ENCODE results near the gene ARID2.

ARID2 gene

DNA sequence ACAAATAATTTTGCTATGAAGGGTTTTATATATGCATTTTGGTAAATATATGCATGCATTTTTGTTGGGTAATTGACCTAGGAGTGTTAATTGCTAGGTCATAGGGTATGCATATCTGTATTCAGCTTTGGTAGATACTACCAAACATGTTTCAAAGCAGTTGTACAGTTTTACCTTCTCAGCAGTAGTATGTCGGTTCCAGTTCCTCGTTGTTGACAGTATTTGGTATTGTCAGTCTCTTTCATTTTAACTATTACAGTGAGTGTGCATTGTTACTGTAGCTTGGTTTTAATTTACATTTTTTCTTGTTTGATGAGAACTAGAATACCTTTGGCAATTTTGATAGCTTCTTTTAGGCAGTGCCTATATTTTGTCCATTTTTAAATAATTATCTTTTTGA, 98.9 kb downstream of the ARID2 start:
- Histone ChIP-seq H3K9me3 (ENCODE audit: low read length) (no peaks in the 10 kb centered on the region), H3K9ac (ENCODE audit: low read length) (no peak overlapping the region), H3K4me1 (ENCODE audit: insufficient read depth, low read length) (no peaks in the 10 kb centered on the region), H3K27me3 (ENCODE audit: control insufficient read depth in 1 of 2, insufficient read depth in 2 of 2, low read length in 2 of 2) (no peaks in the 10 kb centered on the region), H3K27ac (ENCODE audit: low read depth, low read length) (no peak overlapping the region), H3K4me3 (ENCODE audit: low read depth in 1 of 2, low read length in 2 of 2) (no peak overlapping the region), H3K36me3 (ENCODE audit: insufficient read depth, low read length) (peaks cover 5% of the 10 kb centered on the region)

DNA sequence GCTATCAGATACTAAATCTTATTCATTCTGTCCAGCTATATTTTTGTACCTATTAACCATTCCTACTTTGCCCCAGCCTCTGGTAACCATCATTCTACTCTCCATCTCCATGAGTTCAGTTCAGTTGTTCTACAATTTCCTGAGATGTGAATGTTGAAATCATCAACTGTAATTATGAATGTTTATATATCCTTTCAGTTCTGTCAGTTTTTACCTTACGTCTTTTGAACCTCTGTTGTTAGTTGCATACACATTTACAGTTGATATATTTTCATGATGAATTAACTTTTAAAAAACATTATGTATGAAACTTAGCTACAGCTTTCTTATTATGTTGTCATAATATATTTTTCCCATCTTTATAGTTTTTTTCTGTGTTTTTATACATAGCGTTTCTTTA, 102.1 kb downstream of the ARID2 start:
- Histone ChIP-seq H3K36me3 (ENCODE audit: insufficient read depth, low read length) (no peaks in the 10 kb centered on the region), H3K9me3 (ENCODE audit: low read length) (no peaks in the 10 kb centered on the region), H3K4me3 (ENCODE audit: low read depth in 1 of 2, low read length in 2 of 2) (no peak overlapping the region), H3K9ac (ENCODE audit: low read length) (no peak overlapping the region), H3K27ac (ENCODE audit: low read depth, low read length) (no peak overlapping the region), H3K27me3 (ENCODE audit: control insufficient read depth in 1 of 2, insufficient read depth in 2 of 2, low read length in 2 of 2) (no peaks in the 10 kb centered on the region), H3K4me1 (ENCODE audit: insufficient read depth, low read length) (no peaks in the 10 kb centered on the region)

- Histone ChIP-seq H3K4me1 (ENCODE audit: insufficient read depth, low read length) (no peaks in the 10 kb centered on the region), H3K36me3 (ENCODE audit: insufficient read depth, low read length) (peaks cover 5% of the 10 kb centered on the region), H3K9me3 (ENCODE audit: low read length) (no peaks in the 10 kb centered on the region), H3K27ac (ENCODE audit: low read depth, low read length) (no peak overlapping the region), H3K4me3 (ENCODE audit: low read depth in 1 of 2, low read length in 2 of 2) (no peak overlapping the region), H3K9ac (ENCODE audit: low read length) (no peak overlapping the region), H3K27me3 (ENCODE audit: control insufficient read depth in 1 of 2, insufficient read depth in 2 of 2, low read length in 2 of 2) (no peaks in the 10 kb centered on the region)
Measured at GRCh38 chr12:45833401-45833800, 103.9 kb downstream of the ARID2 start.

DNA sequence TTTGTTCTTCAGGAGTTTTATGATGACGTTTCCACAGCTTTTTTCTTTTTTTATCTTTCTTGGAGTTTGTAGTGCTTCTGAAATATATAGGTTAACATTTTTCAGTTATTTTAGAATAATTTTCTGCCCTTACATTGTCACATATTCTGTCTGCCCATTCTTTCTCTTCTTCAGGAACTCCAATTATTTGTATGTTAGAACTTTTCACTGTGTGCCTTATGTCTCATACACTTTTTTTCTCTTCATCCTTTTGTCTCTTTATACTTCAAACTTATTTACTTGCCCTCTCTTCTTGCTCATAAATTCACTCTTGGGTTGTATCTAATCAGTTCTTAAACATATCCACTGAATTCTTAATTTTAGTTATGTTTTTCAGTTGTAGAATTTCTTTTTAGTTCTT, 105.3 kb downstream of the ARID2 start:
- Histone ChIP-seq H3K36me3 (ENCODE audit: insufficient read depth, low read length) (peaks cover 12% of the 10 kb centered on the region), H3K4me3 (ENCODE audit: low read depth in 1 of 2, low read length in 2 of 2) (no peak overlapping the region), H3K9me3 (ENCODE audit: low read length) (no peaks in the 10 kb centered on the region), H3K4me1 (ENCODE audit: insufficient read depth, low read length) (no peaks in the 10 kb centered on the region), H3K27ac (ENCODE audit: low read depth, low read length) (no peak overlapping the region), H3K9ac (ENCODE audit: low read length) (no peak overlapping the region), H3K27me3 (ENCODE audit: control insufficient read depth in 1 of 2, insufficient read depth in 2 of 2, low read length in 2 of 2) (no peaks in the 10 kb centered on the region)

DNA sequence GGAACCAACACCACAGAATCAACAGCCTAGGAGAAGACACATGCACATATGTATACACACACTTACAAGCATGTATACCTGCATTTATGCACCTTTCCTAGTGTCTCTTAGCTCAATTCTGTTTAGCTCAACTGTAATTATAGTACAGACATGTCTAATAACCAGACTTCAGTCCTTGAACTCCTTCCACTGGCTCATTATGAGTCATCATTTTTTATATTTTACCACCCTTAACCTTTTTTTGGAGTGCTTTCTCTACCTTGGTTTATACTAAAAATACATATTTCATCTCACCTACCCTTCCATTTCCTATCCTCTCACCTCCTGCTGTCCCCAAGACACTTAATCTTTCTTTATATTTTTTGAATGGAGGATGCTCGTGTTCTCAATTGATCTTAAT, 110.4 kb downstream of the ARID2 start:
- peaks cover 24% of the 10 kb centered on the region for H3K36me3 ChIP-seq (ENCODE audit: insufficient read depth, low read length)
- no peak overlapping the region for H3K9ac ChIP-seq (ENCODE audit: low read length)
- no peaks in the 10 kb centered on the region for H3K27me3 ChIP-seq (ENCODE audit: control insufficient read depth in 1 of 2, insufficient read depth in 2 of 2, low read length in 2 of 2)
- no peak overlapping the region for H3K4me3 ChIP-seq (ENCODE audit: low read depth in 1 of 2, low read length in 2 of 2)
- no peaks in the 10 kb centered on the region for H3K9me3 ChIP-seq (ENCODE audit: low read length)
- no peak overlapping the region for H3K27ac ChIP-seq (ENCODE audit: low read depth, low read length)
- no peaks in the 10 kb centered on the region for H3K4me1 ChIP-seq (ENCODE audit: insufficient read depth, low read length)

GRCh38 chr12:45849289-45849688, 119.8 kb downstream of the ARID2 start:
- Histone ChIP-seq H3K36me3 (ENCODE audit: insufficient read depth, low read length) (peaks cover 23% of the 10 kb centered on the region), H3K27me3 (ENCODE audit: control insufficient read depth in 1 of 2, insufficient read depth in 2 of 2, low read length in 2 of 2) (no peaks in the 10 kb centered on the region), H3K9ac (ENCODE audit: low read length) (no peak overlapping the region)

DNA sequence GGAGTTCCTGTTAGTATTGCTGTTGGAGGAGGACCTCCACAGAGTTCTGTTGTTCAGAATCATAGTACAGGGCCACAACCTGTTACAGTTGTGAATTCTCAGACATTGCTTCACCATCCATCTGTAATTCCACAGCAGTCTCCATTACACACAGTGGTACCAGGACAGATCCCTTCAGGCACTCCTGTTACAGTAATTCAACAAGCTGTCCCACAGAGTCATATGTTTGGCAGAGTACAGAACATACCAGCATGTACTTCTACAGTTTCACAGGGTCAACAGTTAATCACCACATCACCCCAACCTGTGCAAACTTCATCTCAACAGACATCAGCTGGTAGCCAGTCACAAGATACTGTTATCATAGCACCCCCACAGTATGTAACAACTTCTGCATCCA, 120.8 kb downstream of the ARID2 start:
- Histone ChIP-seq H3K9ac (ENCODE audit: low read length) (no peak overlapping the region), H3K36me3 (ENCODE audit: insufficient read depth, low read length) (peaks cover 23% of the 10 kb centered on the region), H3K4me3 (ENCODE audit: low read depth in 1 of 2, low read length in 2 of 2) (no peak overlapping the region), H3K9me3 (ENCODE audit: low read length) (no peaks in the 10 kb centered on the region), H3K27ac (ENCODE audit: low read depth, low read length) (no peak overlapping the region), H3K4me1 (ENCODE audit: insufficient read depth, low read length) (no peaks in the 10 kb centered on the region), H3K27me3 (ENCODE audit: control insufficient read depth in 1 of 2, insufficient read depth in 2 of 2, low read length in 2 of 2) (no peaks in the 10 kb centered on the region)

More at GRCh38 chr12:45849289-45849688, 119.8 kb downstream of the ARID2 start:
- Histone ChIP-seq H3K9me3 (ENCODE audit: low read length) (no peaks in the 10 kb centered on the region), H3K4me3 (ENCODE audit: low read depth in 1 of 2, low read length in 2 of 2) (no peak overlapping the region), H3K4me1 (ENCODE audit: insufficient read depth, low read length) (no peaks in the 10 kb centered on the region), H3K27ac (ENCODE audit: low read depth, low read length) (no peak overlapping the region)

GRCh38 chr12:45852508-45852907, 123.0 kb downstream of the ARID2 start:
- no peak overlapping the region for H3K27ac ChIP-seq (ENCODE audit: low read depth, low read length)
- no peaks in the 10 kb centered on the region for H3K9me3 ChIP-seq (ENCODE audit: low read length)
- peaks cover 23% of the 10 kb centered on the region for H3K36me3 ChIP-seq (ENCODE audit: insufficient read depth, low read length)
- no peak overlapping the region for H3K9ac ChIP-seq (ENCODE audit: low read length)
- peaks cover 4% of the 10 kb centered on the region for H3K4me1 ChIP-seq (ENCODE audit: insufficient read depth, low read length)
- H3K4me3 ChIP-seq (ENCODE audit: low read depth in 1 of 2, low read length in 2 of 2) = no peak overlapping the region
- no peaks in the 10 kb centered on the region for H3K27me3 ChIP-seq (ENCODE audit: control insufficient read depth in 1 of 2, insufficient read depth in 2 of 2, low read length in 2 of 2)

DNA sequence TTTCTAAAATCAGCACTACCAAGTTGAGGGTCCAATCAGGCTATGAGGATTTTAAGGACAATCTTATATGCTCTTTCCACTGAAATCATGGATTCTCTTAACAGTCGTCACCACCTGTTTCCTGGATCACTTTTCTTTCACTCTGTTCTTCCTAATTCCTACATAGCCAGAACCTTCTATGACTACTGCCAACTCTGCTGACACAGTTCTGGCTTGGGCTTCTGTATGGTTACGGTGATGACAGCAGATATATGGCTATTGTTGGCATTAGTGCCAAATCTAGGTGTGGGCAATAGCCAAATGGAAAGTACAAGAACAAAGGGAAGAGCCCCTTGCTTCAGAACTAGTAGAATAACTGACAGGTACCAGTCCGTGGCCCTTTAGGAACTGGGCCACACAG, 124.0 kb downstream of the ARID2 start:
- no peak overlapping the region for H3K27ac ChIP-seq (ENCODE audit: low read depth, low read length)
- peaks cover 23% of the 10 kb centered on the region for H3K36me3 ChIP-seq (ENCODE audit: insufficient read depth, low read length)
- no peak overlapping the region for H3K4me3 ChIP-seq (ENCODE audit: low read depth in 1 of 2, low read length in 2 of 2)
- peaks cover 4% of the 10 kb centered on the region for H3K4me1 ChIP-seq (ENCODE audit: insufficient read depth, low read length)
- H3K9ac ChIP-seq (ENCODE audit: low read length) = no peak overlapping the region
- H3K9me3 ChIP-seq (ENCODE audit: low read length) = no peaks in the 10 kb centered on the region
- no peaks in the 10 kb centered on the region for H3K27me3 ChIP-seq (ENCODE audit: control insufficient read depth in 1 of 2, insufficient read depth in 2 of 2, low read length in 2 of 2)

- Histone ChIP-seq H3K9me3 (ENCODE audit: low read length) (no peaks in the 10 kb centered on the region), H3K27me3 (ENCODE audit: control insufficient read depth in 1 of 2, insufficient read depth in 2 of 2, low read length in 2 of 2) (no peaks in the 10 kb centered on the region), H3K4me3 (ENCODE audit: low read depth in 1 of 2, low read length in 2 of 2) (no peak overlapping the region), H3K27ac (ENCODE audit: low read depth, low read length) (no peak overlapping the region), H3K9ac (ENCODE audit: low read length) (no peak overlapping the region), H3K36me3 (ENCODE audit: insufficient read depth, low read length) (peaks cover 4% of the 10 kb centered on the region), H3K4me1 (ENCODE audit: insufficient read depth, low read length) (peaks cover 7% of the 10 kb centered on the region)
Measured at GRCh38 chr12:45863332-45863731, 133.8 kb downstream of the ARID2 start.

- Histone ChIP-seq H3K9ac (ENCODE audit: low read length) (no peak overlapping the region), H3K9me3 (ENCODE audit: low read length) (no peaks in the 10 kb centered on the region), H3K36me3 (ENCODE audit: insufficient read depth, low read length) (peaks cover 4% of the 10 kb centered on the region), H3K27ac (ENCODE audit: low read depth, low read length) (no peak overlapping the region), H3K27me3 (ENCODE audit: control insufficient read depth in 1 of 2, insufficient read depth in 2 of 2, low read length in 2 of 2) (no peaks in the 10 kb centered on the region), H3K4me1 (ENCODE audit: insufficient read depth, low read length) (peaks cover 7% of the 10 kb centered on the region), H3K4me3 (ENCODE audit: low read depth in 1 of 2, low read length in 2 of 2) (no peak overlapping the region)
Measured at GRCh38 chr12:45866299-45866698, 136.8 kb downstream of the ARID2 start.

DNA sequence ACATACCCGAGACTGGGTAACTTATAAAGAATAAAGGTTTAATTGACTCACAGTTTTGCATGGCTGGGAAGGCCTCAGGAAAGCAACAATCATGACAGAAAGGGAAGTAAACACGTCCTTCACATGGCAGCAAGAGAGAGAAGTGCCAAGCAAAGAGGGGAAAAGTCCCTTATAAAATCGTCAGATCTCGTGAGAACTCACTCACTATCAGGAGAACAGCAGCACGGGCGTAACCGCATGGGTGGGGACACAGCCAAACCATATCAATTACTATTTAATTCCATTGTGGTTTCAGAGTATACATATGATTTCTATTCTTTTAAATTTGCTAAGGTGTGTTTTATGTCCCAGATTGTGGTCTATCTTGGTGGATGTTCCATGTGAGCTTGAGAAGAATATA, 142.9 kb downstream of the ARID2 start:
- Histone ChIP-seq H3K36me3 (ENCODE audit: insufficient read depth, low read length) (peaks cover 15% of the 10 kb centered on the region), H3K27ac (ENCODE audit: low read depth, low read length) (no peak overlapping the region), H3K9ac (ENCODE audit: low read length) (no peak overlapping the region), H3K27me3 (ENCODE audit: control insufficient read depth in 1 of 2, insufficient read depth in 2 of 2, low read length in 2 of 2) (no peaks in the 10 kb centered on the region), H3K9me3 (ENCODE audit: low read length) (no peaks in the 10 kb centered on the region), H3K4me1 (ENCODE audit: insufficient read depth, low read length) (no peaks in the 10 kb centered on the region), H3K4me3 (ENCODE audit: low read depth in 1 of 2, low read length in 2 of 2) (no peak overlapping the region)
